Osteocyte (in vitro differentiated cells): ENCODE results near the gene LTF. TPM values are rescaled to one million over a fixed set of nuclear protein-coding genes. Genes with fewer than 3 reads are reported as not detected.

Experiments used
- DNase-seq: peaks from one replicate; pipeline ENCODE4 v3.0.0; 2021; ENCODE audit warnings: mixed read lengths; ENCODE audit not compliant: unreplicated experiment; ENCODE audit errors: extremely low spot score
- H3K27ac Mint-ChIP-seq: one replicate; pipeline ENCODE4 v1.8.0; 2021; ENCODE audit warnings: mild to moderate bottlenecking, mixed read lengths; ENCODE audit not compliant: unreplicated experiment
- H3K27me3 Mint-ChIP-seq: one replicate; pipeline ENCODE4 v1.8.0; 2021; ENCODE audit warnings: mixed read lengths; ENCODE audit not compliant: unreplicated experiment
- H3K36me3 Mint-ChIP-seq: one replicate; pipeline ENCODE4 v1.8.0; 2021; ENCODE audit warnings: mixed read lengths; ENCODE audit not compliant: unreplicated experiment
- H3K4me1 Mint-ChIP-seq: one replicate; pipeline ENCODE4 v1.8.0; 2021; ENCODE audit warnings: mixed read lengths; ENCODE audit not compliant: unreplicated experiment
- H3K4me3 Mint-ChIP-seq: one replicate; pipeline ENCODE4 v1.8.0; 2021; ENCODE audit warnings: mild to moderate bottlenecking, moderate library complexity, mixed read lengths; ENCODE audit not compliant: unreplicated experiment
- H3K9me3 Mint-ChIP-seq: one replicate; pipeline ENCODE4 v1.8.0; 2021; ENCODE audit warnings: mixed read lengths; ENCODE audit not compliant: unreplicated experiment
- CTCF ChIP-seq: fragments of 200-600 bp; sonication (generic); IDR thresholded peaks from 2 replicates; pipeline ENCODE4 v1.5.0; 2021; ENCODE audit warnings: antibody characterized with exemption, mild to moderate bottlenecking, moderate library complexity
- total RNA-seq: library from RNA; stranded (reverse); gene quantifications from 2 replicates; pipeline ENCODE4 v1.2.1, GENCODE V29; 2021

Gene LTF
- total RNA-seq, 1 donor from 2014 or later, result not detected

- peaks cover 54% of the 10 kb centered on the region for H3K27me3 Mint-ChIP-seq
- H3K36me3 Mint-ChIP-seq, result no peaks in the 10 kb centered on the region
- no peak for DNase-seq
- no peak overlapping the region for H3K27ac Mint-ChIP-seq
- no peaks in the 10 kb centered on the region for H3K4me1 Mint-ChIP-seq
- H3K4me3 Mint-ChIP-seq, result no peak overlapping the region
- H3K9me3 Mint-ChIP-seq, result no peaks in the 10 kb centered on the region
- no peak for TF ChIP-seq CTCF
Observed at GRCh38 chr3:46455231-46456115, 9.2 kb downstream of the LTF start.

GRCh38 chr3:46454606-46455005, 10.1 kb downstream of the LTF start:
- TF ChIP-seq CTCF, result no peak
- DNase-seq, result no peak
- Mint-ChIP-seq H3K27ac (no peak overlapping the region), H3K36me3 (no peaks in the 10 kb centered on the region), H3K9me3 (no peaks in the 10 kb centered on the region), H3K4me3 (no peak overlapping the region), H3K27me3 (peaks cover 45% of the 10 kb centered on the region), H3K4me1 (no peaks in the 10 kb centered on the region)

GRCh38 chr3:46454209-46454595, 10.5 kb downstream of the LTF start:
- TF ChIP-seq CTCF, result no peak
- no peaks in the 10 kb centered on the region for H3K4me1 Mint-ChIP-seq
- no peak overlapping the region for H3K4me3 Mint-ChIP-seq
- H3K27ac Mint-ChIP-seq, result no peak overlapping the region
- H3K36me3 Mint-ChIP-seq, result no peaks in the 10 kb centered on the region
- H3K9me3 Mint-ChIP-seq, result no peaks in the 10 kb centered on the region
- DNase-seq, result no peak
- peaks cover 42% of the 10 kb centered on the region for H3K27me3 Mint-ChIP-seq

GRCh38 chr3:46453526-46454208, 11.0 kb downstream of the LTF start:
- no peak for DNase-seq
- Mint-ChIP-seq H3K36me3 (no peaks in the 10 kb centered on the region), H3K9me3 (no peaks in the 10 kb centered on the region), H3K4me1 (no peaks in the 10 kb centered on the region), H3K27ac (no peak overlapping the region), H3K4me3 (no peak overlapping the region), H3K27me3 (peaks cover 44% of the 10 kb centered on the region)
- no peak for TF ChIP-seq CTCF
